CD4-positive, alpha-beta T cell treated with Interleukin-15 for 4 hours (primary cell): Measurements from ENCODE around the gene CLK2.
"Not testable (repeated sequence)": the region's sequence is repeated elsewhere in the genome, so short reads cannot be mapped to it uniquely, and the experiment has no call there.

Source experiments
- DNase-seq: peaks from one replicate; pipeline ENCODE4 v3.0.0-alpha.2; 2020; ENCODE audit warnings: low spot score

CLK2 gene

DNA sequence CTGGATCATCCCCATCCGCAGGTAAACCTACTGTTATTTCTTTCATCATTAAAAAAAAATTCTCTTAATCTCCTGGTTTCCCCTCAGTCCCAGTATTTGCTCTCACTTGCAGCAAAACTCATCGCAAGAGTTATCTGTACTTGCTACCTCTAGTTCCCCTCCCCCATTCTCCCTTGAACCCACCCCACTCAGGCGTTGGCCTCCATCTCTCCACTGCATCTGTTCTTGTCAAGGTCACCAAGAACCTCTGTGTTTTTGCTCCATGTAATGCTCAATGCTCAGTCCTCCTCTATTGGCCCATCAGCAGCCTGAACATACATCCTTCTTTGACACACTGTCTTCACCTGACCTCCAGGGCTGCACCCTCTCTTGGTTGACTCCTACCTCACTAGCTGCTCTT is 23.4 kb upstream of the CLK2 start:
- DNase-seq = no peak

- no peak for DNase-seq
These were observed 22.6 kb upstream of the CLK2 start for GRCh38 chr1:155295942-155296267.

DNA sequence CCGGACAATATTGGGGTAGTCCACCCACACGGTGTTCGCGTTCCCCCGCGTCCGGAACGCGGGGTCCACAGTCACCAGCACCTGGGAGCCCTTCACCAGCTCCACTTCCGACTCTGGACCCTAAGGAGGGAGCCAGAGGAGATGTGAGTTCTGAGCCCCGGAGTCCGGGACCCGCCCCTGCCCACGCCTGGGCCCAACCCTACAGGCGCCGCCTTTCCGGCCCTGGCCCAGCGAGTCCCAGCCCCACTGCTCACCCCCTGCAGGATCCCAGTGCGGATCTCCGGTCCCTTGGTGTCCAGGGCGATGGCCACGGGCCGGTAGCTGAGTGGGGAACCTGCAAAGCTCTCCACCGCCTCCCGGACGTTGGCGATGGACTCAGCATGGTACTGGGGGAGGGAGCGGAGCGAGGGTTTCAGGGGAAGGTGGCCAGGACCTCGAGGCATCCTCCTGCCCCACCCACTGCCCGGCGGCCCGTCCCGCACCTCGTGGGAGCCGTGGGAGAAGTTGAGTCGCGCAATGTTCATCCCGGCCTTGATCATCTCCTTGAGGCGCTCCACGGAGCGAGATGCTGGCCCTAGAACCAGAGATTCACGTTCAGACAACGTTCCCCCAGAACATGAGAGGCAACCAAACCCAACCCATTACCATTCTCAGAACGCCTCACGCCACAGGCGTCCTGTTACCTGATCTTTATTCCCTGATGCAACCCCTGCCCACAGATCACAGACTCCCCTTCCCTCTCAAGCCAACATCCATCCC is 22.1 kb upstream of the CLK2 start:
- no peak for DNase-seq

DNA sequence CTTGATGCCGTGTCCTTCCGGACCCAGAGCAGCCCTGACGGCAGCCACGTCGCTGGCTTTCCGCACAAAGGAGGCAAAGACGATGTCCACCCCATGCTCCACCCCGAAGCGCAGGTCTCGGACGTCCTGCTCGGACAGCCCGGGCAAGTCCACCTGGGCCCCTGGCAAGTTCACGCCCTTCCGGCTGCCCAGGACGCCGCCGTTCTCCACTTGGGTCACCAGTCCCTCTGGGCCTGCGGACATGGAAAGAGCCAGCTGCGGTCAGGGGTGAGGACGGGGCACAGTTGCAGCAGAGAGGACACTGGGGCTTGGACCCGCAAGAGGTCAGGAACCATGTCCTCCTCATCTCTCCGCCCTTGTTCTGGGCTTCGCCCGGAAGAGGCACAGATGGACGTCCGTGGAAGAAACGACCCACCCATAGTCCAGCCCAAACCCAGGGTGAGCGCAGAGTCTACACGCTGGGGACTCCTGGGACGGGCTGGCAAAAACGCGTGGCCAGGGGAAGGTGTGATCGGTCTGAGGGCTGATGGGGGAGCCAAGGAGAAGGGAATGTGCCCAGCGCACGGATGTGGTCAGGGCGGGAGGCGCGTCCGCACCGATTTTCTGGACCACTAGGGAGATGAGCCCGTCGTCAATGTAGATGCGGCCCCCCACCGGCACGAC is 21.3 kb upstream of the CLK2 start:
- no peak for DNase-seq

GRCh38 chr1:155293086-155293749 is 19.9 kb upstream of the CLK2 start:
- no peak for DNase-seq

- DNase-seq = not testable (repeated sequence)
These were observed 17.7 kb upstream of the CLK2 start for GRCh38 chr1:155291006-155291405.

- no peak for DNase-seq
These were observed 14.8 kb upstream of the CLK2 start for GRCh38 chr1:155287987-155288543.

- no peak for DNase-seq
These were observed 13.2 kb upstream of the CLK2 start for GRCh38 chr1:155286544-155286943.

- DNase-seq = no peak
These were observed 12.3 kb upstream of the CLK2 start for GRCh38 chr1:155285631-155286044.

GRCh38 chr1:155285063-155285462 is 11.8 kb upstream of the CLK2 start:
- DNase-seq = no peak

GRCh38 chr1:155284476-155284875 is 11.2 kb upstream of the CLK2 start:
- no peak for DNase-seq

GRCh38 chr1:155282488-155283091 is 9.3 kb upstream of the CLK2 start:
- DNase-seq = no peak

DNA sequence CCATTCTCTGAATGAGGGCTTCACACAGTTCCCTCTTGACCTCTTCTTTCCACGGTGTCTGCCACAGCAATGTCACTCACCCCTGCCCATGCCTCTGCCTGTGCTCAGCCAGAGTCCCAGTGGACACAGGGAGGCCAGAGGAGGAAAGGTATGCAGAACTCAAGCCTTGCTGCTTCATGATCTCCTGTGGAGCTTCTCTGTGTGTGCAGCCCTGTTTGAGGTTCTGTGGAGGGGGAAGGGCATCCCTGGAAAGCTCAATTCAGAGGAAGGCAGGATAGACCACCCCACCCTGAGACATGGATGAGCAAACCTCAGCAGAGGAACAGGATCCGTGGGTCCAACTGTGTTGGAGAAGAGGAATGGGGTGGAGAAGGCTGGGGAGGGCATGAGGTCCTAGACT is 6.0 kb upstream of the CLK2 start:
- no peak for DNase-seq

DNA sequence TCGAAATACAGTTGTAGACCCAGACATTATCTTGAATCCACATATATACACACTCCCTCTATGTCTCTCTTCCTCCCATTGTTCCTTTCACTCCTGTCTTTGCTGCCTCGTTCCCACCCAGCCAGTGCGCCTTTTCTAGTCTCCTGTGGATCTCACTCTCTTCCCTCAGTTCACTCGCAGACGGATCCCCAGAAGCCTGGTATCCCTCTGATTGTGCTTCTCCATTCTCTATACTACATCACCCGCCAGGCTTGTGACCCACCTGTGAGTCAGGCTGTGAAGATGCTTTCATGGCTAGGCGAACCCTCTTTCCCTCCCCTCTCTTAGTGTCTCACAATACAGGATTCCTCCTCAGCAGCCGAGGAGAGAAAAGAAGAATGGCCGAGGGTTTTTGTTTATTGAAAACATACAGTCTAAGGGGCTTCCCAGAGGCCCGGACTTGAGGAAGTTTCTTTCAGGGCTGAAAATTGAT is 5.4 kb upstream of the CLK2 start:
- DNase-seq = no peak

GRCh38 chr1:155277902-155278688 is 4.8 kb upstream of the CLK2 start:
- DNase-seq = peak; percentile 62

GRCh38 chr1:155277070-155277901 is 4.0 kb upstream of the CLK2 start, which contains the start of gene HCN3:
TSS of gene HCN3 (plus strand) at chr1:155277463. CDS start at chr1:155277591, 128 bp downstream.
- peak; percentile 95 for DNase-seq

DNA sequence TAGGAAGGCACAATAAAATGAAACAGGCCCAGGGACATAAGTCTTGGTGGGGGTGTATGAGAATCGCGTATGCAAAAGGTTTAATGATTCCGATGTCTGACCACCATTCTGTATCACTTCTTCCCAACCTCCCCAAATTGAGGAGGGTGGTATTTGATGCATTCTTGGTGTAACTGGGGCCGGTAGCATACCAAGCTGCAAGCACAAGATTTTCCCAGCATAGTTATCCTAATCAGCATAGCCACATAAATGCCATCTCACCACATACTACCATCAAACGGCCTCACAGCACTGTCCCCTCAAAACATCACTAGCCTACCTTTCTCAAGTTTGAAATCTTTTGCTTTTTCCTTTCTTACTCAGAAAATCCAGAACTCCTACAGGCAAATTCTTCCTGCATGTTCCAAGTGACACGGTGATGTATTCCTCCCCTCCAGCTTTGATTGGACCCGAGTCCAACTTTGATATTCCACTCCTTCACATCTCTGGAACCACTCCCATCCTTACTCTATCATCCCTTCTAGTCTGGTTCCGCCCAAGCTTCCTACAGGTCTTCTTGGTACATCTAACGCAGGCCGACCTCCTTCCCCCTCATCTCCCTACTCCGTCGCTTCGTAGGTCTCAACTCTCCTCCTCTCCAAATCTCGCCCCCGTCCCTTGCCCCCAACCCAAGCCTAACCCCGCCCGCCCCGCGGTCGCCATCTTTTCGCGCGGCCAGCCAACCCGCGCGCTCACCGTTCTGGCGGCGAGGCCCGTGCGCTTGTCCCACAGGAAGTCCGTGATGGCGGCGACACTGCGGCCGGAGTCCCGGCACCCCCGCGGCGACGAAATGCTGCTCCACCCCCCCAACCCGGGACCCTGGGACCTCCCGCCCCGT is 600 bp downstream of the CLK2 start:
- no peak for DNase-seq

DNA sequence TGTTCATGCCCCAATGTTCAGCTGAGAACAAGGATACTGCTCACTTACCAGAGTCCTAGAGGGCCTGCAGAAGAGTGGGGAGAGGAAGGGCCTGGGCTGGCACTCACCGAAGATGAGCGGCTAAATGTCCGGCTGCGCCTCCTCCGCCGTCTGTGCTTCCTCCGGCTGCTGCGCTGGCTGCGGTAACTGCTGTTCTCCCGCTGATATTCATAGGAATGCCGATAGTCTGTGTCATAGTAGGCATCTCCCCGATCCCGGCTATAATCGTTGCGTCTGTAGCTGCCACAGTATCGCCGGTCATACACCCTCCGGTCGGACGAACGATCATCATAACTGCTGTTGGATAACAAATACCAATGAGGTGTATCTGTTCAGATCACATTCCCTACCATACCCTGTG is 3.9 kb downstream of the CLK2 start:
- DNase-seq = no peak

- no peak for DNase-seq
These were observed 4.7 kb downstream of the CLK2 start for GRCh38 chr1:155268630-155269029.

- no peak for DNase-seq
These were observed 5.9 kb downstream of the CLK2 start for GRCh38 chr1:155267373-155267772.
